Measurements from ENCODE around the gene MLF2. TPM values are rescaled to one million over a fixed set of nuclear protein-coding genes. Genes with fewer than 3 reads are reported as not detected.

MLF2 gene
- total and polyA plus RNA-seq, 10 of the 15 experiments (the other 5 are each of a cell fraction or from before 2014, with no cell fraction given), result 13.5 to 222 (median 130) TPM

- Histone ChIP-seq H3K9me3 (replicated peaks; ENCODE audit: control insufficient read depth, insufficient read depth, low read length) (no peaks in the 10 kb centered on the region), H3K27ac (ENCODE audit: control insufficient read depth, insufficient read depth) (no peak overlapping the region), H3K4me2 (ENCODE audit: control insufficient read depth, insufficient read depth) (peak overlapping the region; percentile 19; the same call in 1 of the 2 replicates), H3K4me1 (ENCODE audit: control insufficient read depth, insufficient read depth, low read length) (peaks cover 15% of the 10 kb centered on the region), H3K27me3 (replicated peaks in 1 of 2; ENCODE audit: control insufficient read depth in 2 of 2, insufficient read depth in 2 of 2, low read length in 1 of 2) (no peaks in the 10 kb centered on the region; a peak in 1 of 4 replicates), H3K4me3 (no peak overlapping the region), H4K20me1 (ENCODE audit: control insufficient read depth, insufficient read depth) (no peaks in the 10 kb centered on the region), H2AFZ (ENCODE audit: control insufficient read depth, low read depth, low read length) (peak overlapping the region; percentile 65), H3K36me3 (ENCODE audit: control insufficient read depth in 2 of 2, insufficient read depth in 2 of 2, low read length in 1 of 2) (no peaks in the 10 kb centered on the region), H3K79me2 (ENCODE audit: control insufficient read depth, insufficient read depth, low read length) (no peaks in the 10 kb centered on the region), H3K9ac (ENCODE audit: control insufficient read depth, insufficient read depth, low read length) (no peak overlapping the region)
- FAIRE-seq, result no peak
- DNase-seq (ENCODE audit: low read depth, low spot score), result no peak
- in situ Hi-C loops (cut with MboI) (no loop called here), intact Hi-C loops (cut with micrococcal nuclease; ENCODE audit: unreplicated experiment) (no loop called here)
- TF ChIP-seq E2F8 (IDR thresholded peaks at IDR 0.05; ENCODE audit: low read depth, partially characterized antibody) (no peak), TAF1 (IDR thresholded peaks at IDR 0.05; ENCODE audit: borderline replicate concordance, low read depth, low read length) (no peak), NBN (IDR thresholded peaks at IDR 0.05) (no peak), RCOR1 (conservative IDR thresholded peaks at IDR 0.05; ENCODE audit: low read depth, low read length) (0 out of 2 replicates have a peak, but pooled peaks have one; percentile 27), RBBP5 (conservative IDR thresholded peaks at IDR 0.05) (no peak), MEF2B (IDR thresholded peaks at IDR 0.05; ENCODE audit: partially characterized antibody, poor library complexity, severe bottlenecking) (peak; percentile 12), JUND (IDR thresholded peaks at IDR 0.05; ENCODE audit: low read depth, low read length) (no peak), MLLT1 (IDR thresholded peaks at IDR 0.05) (no peak), CEBPB (IDR thresholded peaks at IDR 0.05; ENCODE audit: borderline replicate concordance in 1 of 2, low read depth in 2 of 2, low read length in 2 of 2) (no peak), MEF2A (IDR thresholded peaks at IDR 0.05; ENCODE audit: insufficient read depth, low read depth, low read length) (no peak), POLR2AphosphoS2 (IDR thresholded peaks at IDR 0.05; ENCODE audit: low read depth, low read length) (no peak), RUNX3 (IDR thresholded peaks at IDR 0.05; ENCODE audit: low read length) (0 out of 2 replicates have a peak, but pooled peaks have one; percentile 23), BMI1 (IDR thresholded peaks at IDR 0.05; ENCODE audit: borderline replicate concordance) (no peak), EGR1 (IDR thresholded peaks at IDR 0.05; ENCODE audit: borderline replicate concordance in 1 of 2, low read depth in 2 of 2, low read length in 2 of 2) (no peak)
- WGBS (ENCODE audit: insufficient coverage, insufficient replicate concordance, low lambda C conversion rate, missing lambda C conversion rate), result 38% methylated on average over 13 of the region's 13 CpGs
- no TSS peak for BruUV-seq (replicated peaks)
- ChIA-PET POLR2A (interaction anchor here (0.6 to 2.5 kb wide), 11 partner anchors 8 to 257 kb away, joined by 3 to 12 read pairs (median 5); partner anchors contain the start of genes CDCA3, GAPDH, MLF2 and PTMS), CTCF (interaction anchor here (0.8 to 2.3 kb wide), 15 partner anchors 11 to 253 kb away, joined by 3 to 19 read pairs (median 4); partner anchors contain the start of genes MLF2 and SPSB2), SMC1A (ENCODE audit: uncharacterized antibody, unreplicated experiment) (interaction anchor here (0.9 to 2.0 kb wide), 9 partner anchors 9 to 95 kb away, joined by 3 to 10 read pairs (median 4); partner anchors contain the start of genes GPR162 and MLF2), RAD21 (ENCODE audit: unreplicated experiment) (interaction anchor here (1.0 to 1.8 kb wide), 8 partner anchors 8 to 102 kb away, joined by 3 to 9 read pairs (median 4); partner anchors contain the start of genes CDCA3, COPS7A, MLF2 and PTMS)
- ATAC-seq, result peak; percentile 33; the same call in 2 of the 3 replicates
These were observed 39.1 kb upstream of the MLF2 start for GRCh38 chr12:6791931-6792520.

Data from GM12878 (cell line).